ENCODE data around the gene XCL1.

Gene XCL1

GRCh38 chr1:168608796-168609715 is 32.7 kb downstream of the XCL1 start:
- peak; percentile 19 for DNase-seq (ENCODE audit: low read depth)
- TF ChIP-seq CTCF (conservative IDR thresholded peaks at IDR 0.05; ENCODE audit: low read depth, low read length), result no peak
- H3K4me3 ChIP-seq (ENCODE audit: low read length), result no peak overlapping the region

- TF ChIP-seq CTCF (conservative IDR thresholded peaks at IDR 0.05; ENCODE audit: low read depth, low read length), result peak; percentile 35
- no peak for DNase-seq (ENCODE audit: low read depth)
- no peak overlapping the region for H3K4me3 ChIP-seq (ENCODE audit: low read length)
Measured at GRCh38 chr1:168609741-168610510, 33.5 kb downstream of the XCL1 start.

- TF ChIP-seq CTCF (conservative IDR thresholded peaks at IDR 0.05; ENCODE audit: low read depth, low read length), result no peak
- no peak for DNase-seq (ENCODE audit: low read depth)
- H3K4me3 ChIP-seq (ENCODE audit: low read length), result no peak overlapping the region
Measured at GRCh38 chr1:168613038-168613451, 36.6 kb downstream of the XCL1 start.

GRCh38 chr1:168613691-168614231 is 37.4 kb downstream of the XCL1 start:
- DNase-seq (ENCODE audit: low read depth), result no peak
- H3K4me3 ChIP-seq (ENCODE audit: low read length), result no peak overlapping the region

GRCh38 chr1:168614235-168614634 is 37.8 kb downstream of the XCL1 start:
- no peak for DNase-seq (ENCODE audit: low read depth)
- no peak overlapping the region for H3K4me3 ChIP-seq (ENCODE audit: low read length)
- TF ChIP-seq CTCF (conservative IDR thresholded peaks at IDR 0.05; ENCODE audit: low read depth, low read length), result no peak

More at GRCh38 chr1:168613691-168614231, 37.4 kb downstream of the XCL1 start:
- TF ChIP-seq CTCF (conservative IDR thresholded peaks at IDR 0.05; ENCODE audit: low read depth, low read length), result no peak

GRCh38 chr1:168615965-168616364 is 39.6 kb downstream of the XCL1 start:
- no peak for TF ChIP-seq CTCF (conservative IDR thresholded peaks at IDR 0.05; ENCODE audit: low read depth, low read length)

More at GRCh38 chr1:168615965-168616364, 39.6 kb downstream of the XCL1 start:
- no peak overlapping the region for H3K4me3 ChIP-seq (ENCODE audit: low read length)
- DNase-seq (ENCODE audit: low read depth), result no peak

All from retinal pigment epithelial cell (primary cell).